NCI-H2107 treated with DMSO at 0.1 percent for 48 hours (cell line): ENCODE data around the gene CACNA1C.
A peak's percentile ranks its signal among the peaks of the same experiment; 100 is the strongest.
"Not testable (repeated sequence)": the region's sequence is repeated elsewhere in the genome, so short reads cannot be mapped to it uniquely, and the experiment has no call there.

ENCODE experiments used
- DNase-seq: peaks from one replicate; lab custom pipeline; 2025; ENCODE audit not compliant: unreplicated experiment; lab: John Stamatoyannopoulos, UW

The CACNA1C gene

DNA sequence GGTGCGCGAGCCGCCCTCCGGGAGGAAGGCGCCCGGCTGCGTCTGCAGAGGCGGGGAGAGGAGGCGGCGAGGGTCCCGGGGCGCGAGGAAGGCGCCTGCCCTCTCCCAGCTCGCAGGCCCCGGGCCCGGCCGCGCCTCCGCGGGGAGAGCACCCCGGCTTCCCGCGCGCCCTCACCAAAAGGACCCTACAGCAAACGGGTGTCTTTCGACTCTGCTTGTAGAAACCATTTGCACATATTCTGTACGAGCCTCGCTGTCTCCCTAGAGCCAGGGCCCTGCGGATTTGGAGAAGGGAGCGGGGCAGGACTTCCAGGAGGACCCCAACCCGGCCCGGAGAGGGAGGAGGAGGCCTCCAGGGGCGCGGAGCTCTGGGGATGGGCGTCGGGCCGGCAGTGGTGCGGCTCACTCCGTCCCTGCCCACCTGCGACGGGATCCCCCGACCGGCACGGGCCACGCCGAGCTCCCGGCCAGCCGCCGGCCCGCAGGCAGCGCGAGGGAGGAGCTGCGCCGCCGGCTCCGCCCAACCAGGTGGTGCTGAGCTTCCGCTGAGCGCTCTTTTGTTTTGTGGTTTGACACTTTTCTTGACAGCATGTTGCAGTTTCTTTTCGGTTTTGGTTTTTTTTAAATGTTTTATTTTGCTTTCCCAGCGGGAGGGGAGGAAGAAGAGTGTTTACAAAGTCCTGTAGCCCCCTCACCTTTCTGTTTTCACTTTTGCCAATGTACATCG, 638.7 kb downstream of the CACNA1C start:
- peak; percentile 55 for DNase-seq

DNA sequence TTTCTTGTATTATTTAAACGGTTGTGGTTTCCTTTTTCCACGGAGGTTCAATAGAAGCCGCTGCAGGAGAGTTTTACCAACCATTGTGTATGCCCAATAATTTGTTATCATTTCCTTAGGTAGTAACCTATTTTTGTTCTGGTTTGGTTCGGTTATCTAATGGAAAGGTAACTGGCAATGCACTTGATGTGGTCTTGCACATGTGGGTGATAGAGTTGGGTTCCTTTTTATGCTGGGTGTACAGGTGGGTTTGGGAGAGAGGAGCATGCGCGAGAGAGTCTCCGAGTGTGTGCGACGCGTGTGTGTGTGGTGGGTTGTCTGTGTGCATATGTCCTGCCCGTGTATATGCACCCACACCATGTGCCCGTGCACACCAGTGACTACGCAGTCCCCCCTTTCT, 639.3 kb downstream of the CACNA1C start:
- DNase-seq: peak; percentile 53

DNA sequence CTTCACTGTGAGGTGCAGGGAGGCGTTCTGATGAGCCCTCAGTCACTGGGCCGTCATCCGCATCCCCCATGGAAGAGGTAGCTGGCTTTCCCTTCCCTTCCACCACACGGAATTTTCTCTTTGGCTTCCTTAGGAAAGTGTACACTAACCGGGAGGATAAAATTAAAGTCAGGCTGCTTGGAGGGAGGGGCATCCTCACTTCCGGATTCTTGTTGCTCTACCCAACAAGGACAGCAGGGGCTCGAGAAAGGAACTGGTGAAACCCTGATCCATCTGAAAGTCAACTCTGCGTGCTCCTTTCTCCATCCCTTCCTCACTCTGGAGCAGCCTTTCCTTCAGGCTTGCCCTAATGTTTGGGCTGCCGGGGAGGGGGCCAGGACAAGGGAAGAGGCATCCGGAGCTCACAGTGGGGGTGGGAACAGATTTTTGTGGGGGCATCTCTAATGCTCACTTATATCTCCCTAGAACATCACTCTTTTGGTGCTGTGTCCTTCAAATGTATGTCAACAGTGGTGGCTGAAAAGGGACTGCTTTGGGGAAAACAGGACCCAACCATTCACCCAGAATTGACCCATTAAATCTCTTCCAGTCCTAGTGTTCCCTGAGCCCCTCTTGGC, 640.6 kb downstream of the CACNA1C start:
- no peak for DNase-seq

DNA sequence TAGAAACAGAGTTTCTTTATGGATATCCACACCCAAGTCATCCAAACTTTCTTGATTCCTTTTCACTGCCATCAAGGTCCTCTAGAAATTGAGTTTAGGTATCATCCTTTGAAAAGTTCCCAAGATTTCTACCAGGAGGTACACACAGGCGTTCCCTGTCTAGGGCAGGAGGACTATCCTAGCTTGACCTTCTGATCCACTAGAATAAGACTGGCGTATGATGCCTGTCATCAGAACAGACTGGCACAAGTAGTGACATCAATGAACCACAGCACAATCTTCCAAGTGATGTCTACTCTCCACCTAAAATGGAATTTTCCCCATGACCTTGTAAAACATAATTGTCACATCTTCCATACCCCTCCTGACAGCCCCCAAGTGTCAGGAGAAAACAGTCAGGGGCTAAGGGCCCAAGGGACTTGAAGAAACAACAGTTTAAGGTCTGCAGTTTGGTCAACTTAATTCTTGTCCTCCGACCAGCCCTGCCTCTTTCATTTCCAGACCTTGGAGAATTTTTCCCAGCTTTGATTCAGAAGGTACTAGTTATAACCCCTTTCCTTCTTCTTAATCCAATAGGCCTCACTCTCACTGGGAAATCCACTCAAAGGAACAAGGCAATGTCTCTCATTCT, 641.3 kb downstream of the CACNA1C start:
- DNase-seq: no peak

DNA sequence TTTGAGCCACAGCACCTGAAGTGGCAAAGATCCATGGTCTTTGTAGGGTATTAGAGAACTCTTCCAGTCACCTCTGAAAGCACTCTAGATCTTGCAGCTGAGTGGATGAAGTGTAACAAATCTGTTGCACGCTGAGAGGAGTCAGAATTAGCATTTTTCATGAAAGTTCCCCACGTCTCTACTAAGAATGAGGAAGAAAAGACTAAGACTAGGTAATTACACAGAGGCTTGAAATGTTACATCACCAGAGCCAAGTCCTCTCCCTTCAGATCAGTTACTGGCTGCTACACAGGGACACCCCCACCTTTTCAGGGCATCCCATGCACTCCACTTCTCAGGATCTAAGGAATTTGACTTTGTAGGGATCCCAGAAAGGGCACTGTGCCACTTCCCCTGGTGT, 643.3 kb downstream of the CACNA1C start:
- DNase-seq: no peak

DNA sequence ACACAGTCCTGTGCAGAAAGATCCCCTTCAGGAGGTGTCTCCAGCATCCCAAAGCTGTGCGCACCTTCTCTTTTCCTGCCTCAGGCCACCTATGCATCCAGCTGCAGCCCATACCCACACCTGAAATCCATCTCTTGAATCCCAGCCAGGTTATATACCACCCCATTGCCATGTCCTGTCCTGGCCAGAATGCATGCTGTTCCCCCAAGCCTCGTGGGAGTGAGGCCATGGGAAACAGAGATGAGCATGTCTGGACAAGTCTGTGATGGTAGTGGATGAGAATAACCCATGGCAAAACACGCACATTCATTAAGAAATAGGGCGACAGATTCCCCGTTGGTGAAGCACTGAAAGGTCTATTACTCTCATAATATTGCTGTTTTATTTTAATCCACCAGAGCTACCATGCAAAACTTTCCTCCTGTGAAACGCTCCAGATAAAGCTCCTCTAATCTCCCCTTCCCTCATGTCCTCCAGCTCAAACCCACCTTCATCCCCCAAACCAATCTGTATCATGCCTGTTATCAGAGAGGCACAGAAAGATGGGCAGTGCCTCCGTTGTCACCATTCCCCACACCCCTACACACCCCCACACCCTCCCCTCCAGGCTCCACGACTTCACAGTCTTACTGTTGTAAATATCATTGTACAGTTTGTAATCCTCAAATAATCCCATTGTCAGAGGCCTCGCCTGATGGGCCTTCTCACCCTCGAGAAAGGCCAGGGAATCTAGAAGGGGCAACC, 644.4 kb downstream of the CACNA1C start:
- DNase-seq: no peak

DNA sequence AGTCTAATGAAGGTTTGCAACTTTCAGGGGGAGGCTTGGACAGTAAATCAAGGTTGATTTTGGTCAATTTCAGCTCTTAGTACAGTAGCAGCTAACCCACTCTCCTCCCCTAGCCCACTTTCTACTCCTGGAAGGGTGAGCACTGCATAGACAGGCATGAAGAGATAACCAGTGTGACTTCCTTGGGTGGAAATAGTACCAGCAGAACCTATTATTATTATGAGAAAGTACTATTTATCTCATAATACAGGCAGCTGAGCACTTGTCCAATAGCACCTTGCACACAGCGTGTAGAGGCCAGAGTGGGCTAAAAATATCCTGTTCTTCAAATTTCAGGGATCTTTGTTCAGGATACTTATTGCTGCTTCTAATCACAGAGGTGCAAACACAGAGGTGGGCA, 645.8 kb downstream of the CACNA1C start:
- DNase-seq: no peak

DNA sequence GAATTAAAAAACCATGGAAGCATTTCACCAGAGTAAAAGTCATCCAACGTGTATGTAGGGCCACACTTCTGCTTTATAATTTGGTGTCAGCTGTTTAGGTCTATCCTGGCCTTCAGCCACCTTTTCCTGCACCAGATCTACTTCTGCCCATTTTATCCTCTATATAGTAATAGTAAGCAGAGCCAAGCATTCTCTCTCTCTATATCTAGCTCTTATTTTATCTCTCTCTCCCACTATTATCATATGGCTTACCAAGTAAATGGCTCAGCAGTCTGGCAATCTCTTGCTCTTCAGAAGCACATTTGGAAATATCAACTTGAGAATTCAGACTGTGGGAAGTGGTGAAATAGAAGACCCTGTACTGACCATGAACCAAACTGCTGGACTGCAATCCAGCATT, 657.9 kb downstream of the CACNA1C start:
- DNase-seq: no peak

DNA sequence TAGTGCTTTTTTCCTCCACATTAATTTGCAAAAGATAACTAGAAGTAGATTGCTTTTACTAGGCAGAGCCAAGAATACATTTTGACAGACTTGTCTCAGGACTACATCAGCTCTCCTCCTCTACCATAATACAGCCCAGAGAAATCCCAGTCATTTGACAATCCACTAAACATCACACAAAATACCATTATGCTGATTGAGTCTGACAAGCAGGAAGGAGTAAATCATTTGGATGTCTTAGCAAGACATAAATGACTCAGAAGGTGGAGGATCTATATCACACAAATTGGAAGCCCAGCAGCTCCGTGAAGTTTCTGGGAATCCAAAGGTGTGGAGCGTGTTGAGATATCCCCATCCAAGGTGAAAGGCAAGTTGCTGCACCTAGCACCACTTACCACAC, 666.6 kb downstream of the CACNA1C start:
- no peak for DNase-seq

DNA sequence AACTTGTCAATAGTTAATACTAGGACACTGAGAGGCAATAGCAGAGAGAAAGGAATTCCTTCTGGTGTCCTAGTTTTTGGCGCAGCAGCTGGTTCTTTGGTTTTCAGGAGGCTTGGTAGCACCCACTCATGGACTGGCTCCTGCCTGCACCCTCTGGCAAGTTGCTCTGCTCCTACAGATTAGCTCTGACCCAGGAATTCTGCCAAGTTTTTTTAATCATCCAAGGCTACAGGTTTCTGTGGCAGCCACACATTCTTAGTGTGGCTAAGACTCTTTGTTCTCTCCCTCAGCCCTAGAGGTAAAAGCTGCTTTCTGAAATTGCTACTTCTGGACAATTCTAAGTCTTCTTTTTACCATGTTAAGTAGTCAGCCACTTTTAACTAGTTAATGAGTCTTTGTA, 670.0 kb downstream of the CACNA1C start:
- DNase-seq: no peak

DNA sequence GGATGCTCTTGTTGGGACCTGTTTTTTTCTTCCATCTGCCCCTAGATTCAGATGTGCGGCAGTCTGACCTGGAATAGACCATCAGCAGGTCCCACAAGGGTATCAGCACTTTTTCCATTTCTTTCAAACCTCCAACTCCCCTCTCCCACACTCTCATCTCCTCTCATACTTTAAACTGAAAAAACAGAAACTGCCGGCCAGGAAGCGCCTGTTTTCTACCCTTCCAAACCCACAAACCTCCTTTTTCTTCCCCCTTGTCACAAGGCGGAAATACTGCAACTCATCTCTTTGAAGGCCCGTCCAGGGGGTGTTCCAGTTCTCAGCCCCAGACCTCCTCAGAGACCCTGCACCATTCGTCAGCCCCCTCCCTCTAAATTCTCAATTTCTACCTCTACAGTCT, 679.5 kb downstream of the CACNA1C start:
- no peak for DNase-seq

DNA sequence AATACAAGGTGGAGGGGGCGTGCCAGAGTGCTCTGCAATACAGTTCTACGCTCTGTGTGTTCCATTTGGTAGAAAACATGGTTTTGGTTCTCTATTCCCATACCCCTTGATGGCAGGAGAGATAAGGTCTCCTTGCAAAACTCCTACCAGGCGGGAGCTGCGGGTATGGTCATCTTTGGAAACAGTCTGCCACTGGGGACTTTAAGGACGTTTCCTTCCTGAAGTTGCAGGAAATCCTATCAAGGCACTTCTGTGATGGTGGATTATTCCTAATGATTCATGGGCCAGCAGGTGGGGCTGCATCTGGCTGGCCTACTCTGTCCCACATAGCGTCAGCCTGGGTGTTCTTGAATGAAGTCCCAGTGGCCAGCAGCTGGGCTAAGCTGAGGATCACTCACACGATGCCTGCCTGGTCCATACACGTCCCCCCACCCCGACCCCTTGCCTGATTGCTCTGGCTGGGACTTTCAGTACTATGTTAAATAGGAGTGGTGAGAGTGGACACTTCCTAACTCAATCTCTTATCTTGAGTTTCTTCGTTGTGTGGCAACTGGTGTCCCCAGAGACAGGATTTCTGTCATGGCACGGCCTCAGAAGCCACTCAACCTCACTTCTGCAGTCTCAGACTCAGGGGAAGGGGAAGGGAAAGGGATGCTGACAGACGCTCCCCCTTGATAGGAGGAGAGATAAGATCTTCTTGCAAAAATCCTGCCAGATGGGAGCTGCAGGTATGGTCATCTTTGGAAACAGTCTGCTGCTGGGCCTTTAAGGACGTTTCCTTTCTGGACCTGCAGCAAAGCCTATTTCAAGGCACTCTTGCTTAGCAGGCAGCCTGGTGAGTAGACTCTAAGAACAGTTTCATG, 680.9 kb downstream of the CACNA1C start:
- DNase-seq: no peak

DNA sequence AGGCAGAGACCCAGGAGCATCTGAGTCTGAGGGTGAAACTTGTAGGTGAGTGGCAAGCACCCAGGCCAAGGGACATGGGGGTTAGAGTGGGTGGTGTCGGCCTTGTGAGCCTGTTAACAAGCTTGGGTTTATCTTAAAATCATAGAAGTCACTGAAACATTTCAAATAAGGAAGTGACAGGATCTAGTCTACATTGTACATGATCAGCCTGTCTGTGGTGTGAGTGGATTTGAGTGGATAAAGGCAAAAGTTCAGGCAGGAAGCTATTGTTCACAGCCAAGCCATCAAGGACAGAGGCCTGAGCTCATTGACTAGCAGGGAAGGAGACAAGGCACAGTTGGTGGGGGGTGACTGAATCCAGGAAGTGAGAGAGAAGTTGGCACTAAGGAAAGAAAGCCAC, 682.6 kb downstream of the CACNA1C start:
- no peak for DNase-seq

DNA sequence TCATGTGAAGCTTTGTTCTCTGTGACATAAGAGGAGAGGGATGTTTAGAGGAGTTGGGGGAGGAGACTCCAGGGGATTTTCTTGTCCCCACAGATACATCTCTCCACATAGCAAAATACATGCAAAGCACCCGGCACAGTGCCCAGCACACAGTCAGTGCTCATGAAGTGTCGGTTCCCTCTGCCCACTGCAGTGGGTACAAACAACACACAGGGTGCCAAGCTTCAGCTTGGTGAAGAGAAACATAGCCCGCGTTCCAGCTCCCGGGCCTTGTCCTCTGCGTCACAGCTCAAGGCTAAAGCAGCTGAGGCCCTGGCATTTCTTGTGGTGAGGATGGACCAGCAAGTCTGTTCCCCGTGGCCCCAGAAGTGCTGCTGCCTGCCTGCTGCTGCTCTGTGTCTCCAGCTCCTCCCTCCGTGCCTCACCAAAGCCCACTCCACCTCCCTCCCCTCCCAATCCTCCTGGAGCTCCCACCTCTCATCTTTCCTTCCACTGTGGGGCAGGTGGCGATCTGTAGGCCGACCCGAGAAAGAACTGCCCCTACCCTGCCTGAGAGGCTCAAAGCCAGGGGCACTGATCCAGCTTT, 685.0 kb downstream of the CACNA1C start:
- no peak for DNase-seq

DNA sequence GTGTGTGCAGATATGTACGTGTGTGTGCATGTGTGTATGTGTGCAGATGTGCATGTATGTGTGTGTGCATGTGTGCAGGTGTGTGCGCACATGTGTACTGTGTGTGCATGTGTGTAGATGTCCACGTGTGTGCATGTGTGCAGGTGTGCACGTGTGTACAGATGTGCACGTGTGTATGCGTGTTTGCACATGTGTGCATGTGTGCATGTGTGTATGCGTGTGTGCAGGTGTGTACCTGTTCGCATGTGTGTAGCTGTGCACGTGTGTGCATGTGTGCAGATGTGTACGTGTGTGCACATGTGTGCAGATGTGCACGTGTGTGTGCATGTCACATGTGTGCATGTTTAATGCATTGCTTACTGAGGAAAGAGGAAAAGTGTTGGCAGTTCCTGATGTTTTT, 686.3 kb downstream of the CACNA1C start:
- no peak for DNase-seq

DNA sequence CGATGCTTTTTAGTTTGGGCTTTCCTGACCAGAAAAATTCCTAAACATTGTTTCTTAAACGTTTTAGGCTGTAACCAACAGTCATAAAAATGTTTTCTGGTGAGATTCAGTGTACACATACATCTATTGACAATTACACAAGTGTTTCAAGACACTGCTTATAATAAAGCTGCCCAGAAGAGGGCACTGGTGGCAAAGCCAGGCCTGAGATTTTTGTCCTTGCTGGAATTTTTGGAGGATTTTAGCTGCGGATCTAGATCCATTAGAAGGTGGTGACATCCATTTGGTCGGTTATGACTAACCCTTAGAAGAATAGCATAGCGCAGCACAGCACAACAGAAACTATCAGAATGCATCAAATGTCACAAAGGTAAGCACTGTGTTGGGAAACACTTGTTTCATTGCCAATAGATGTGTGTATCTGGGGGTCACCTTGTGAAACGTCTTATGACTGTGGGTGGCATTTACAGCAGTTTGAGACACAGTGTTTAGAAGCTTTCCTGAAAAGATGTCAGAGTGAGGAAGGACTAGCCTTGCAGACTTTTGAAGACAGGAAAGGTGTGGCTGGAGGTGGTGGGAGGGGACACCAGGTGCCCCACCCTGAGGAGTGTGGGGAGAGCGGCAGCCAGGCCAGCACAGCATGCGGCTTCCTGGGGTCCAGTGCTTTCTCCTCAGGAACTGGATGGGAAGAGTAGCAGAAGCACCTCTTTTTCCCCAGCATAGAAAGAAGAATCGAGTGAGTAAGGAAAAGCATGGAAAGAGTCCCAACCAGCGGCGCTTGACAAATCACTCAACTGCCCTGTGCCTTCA, 687.2 kb downstream of the CACNA1C start:
- DNase-seq: no peak

DNA sequence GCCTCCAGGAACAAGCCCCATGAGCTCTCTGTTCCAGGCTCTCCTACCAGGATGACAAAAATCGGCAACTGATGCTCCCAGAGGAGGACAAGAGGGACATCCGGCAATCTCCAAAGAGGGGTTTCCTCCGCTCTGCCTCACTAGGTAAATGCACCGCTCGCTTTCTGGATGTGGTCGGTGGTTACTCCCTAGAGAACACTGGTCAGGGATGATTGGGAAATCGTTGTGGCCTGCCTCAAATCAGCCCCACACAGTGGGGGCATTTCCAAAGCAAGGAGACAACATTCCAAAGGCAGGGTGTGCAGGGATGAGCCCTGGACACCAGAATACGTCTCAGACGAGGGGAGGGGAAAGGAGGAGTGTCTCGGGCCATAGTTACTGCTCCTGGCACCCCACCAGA, 689.2 kb downstream of the CACNA1C start:
- DNase-seq: not testable (repeated sequence)

DNA sequence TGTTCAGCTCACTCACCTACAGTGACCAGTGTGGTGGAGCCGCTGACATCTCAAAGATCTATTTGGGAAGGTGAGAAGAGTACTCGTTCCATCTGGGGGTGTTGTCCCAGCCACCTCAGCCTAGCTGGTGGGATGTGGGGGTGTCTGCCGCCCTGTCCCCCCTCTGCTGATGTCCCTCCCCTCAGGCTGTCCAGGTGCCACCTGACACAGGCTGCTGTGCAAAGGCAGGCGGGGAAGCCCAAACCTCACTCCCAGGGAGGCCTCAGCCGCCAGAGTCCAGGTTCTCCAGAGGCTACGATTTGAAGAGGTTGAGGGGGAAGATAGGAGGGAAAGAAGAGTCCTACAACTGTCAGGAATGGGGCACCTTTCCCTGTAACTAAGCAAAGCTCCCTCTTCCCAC, 690.7 kb downstream of the CACNA1C start:
- no peak for DNase-seq

DNA sequence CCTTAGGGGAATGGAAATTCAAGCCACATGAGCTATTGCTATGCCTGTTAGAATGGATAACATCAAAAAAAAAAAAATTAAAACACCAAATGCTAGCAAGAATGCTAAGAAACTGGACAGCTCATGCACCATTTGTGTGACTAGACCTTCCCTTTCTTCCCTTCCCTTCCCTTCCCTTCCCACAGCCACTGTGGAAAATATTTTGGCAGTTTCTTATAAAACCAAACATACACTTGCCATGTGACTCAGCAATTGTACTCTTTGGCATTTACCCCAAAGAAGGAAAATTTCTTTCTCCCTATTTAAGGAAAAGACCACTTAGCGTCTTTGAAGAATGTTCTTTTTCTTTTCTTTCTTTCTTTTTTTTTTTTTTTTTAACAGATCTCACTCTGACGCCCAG, 692.9 kb downstream of the CACNA1C start:
- no peak for DNase-seq
